Esophagus squamous epithelium (tissue), 4 donors: ENCODE results near the gene SETBP1.

Source experiments
- POLR2A ChIP-seq, 4 donors: fragments of 450-650 bp; IDR thresholded peaks; one replicate each; pipeline ENCODE4 v1.6.1; 2017; ENCODE audit warnings: antibody characterized with exemption in 4 of 4, mild to moderate bottlenecking in 4 of 4, moderate library complexity in 3 of 4
- TF ChIP-seq, protein P1 (sequence below), 6 experiments: fragments of 450-650 bp in 4 of 6; fragments of 200-600 bp in 2 of 6; sonication (generic) in 2 of 6; IDR thresholded peaks; one replicate each; pipeline ENCODE4 v1.5.1; 2016 to 2019; ENCODE audit warnings: antibody characterized with exemption in 6 of 6, mild to moderate bottlenecking in 4 of 6, moderate library complexity in 4 of 6

DNA sequence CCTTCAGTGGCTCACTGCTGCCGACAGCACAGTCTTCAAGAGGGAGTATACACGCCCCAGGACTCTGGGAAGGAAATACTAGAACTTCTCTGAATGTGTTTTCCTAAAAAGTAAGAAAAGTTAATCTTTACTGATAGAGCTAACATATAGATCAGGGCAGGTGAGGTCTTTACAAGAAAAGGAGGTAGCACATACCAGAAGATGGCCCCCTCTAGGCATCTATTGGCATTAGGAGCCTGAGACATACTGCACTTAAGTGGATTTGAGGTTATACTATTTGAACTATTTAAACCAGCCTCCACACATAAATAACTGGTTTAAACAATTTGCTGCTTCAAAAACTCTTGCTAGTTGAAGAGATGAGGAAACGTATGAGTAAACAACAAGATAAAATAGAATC lies 406.1 kb downstream of the SETBP1 start:
- no peak for TF ChIP-seq POLR2A (IDR thresholded peaks at IDR 0.05)
- TF ChIP-seq, protein P1, sequence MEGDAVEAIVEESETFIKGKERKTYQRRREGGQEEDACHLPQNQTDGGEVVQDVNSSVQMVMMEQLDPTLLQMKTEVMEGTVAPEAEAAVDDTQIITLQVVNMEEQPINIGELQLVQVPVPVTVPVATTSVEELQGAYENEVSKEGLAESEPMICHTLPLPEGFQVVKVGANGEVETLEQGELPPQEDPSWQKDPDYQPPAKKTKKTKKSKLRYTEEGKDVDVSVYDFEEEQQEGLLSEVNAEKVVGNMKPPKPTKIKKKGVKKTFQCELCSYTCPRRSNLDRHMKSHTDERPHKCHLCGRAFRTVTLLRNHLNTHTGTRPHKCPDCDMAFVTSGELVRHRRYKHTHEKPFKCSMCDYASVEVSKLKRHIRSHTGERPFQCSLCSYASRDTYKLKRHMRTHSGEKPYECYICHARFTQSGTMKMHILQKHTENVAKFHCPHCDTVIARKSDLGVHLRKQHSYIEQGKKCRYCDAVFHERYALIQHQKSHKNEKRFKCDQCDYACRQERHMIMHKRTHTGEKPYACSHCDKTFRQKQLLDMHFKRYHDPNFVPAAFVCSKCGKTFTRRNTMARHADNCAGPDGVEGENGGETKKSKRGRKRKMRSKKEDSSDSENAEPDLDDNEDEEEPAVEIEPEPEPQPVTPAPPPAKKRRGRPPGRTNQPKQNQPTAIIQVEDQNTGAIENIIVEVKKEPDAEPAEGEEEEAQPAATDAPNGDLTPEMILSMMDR (IDR thresholded peaks at IDR 0.05): no peak
